SK-N-SH treated with all-trans-retinoic acid at 6 μM for 48 hours (cell line): ENCODE data around the gene DNAL4.

Experiments used
- ATAC-seq: fragments of 200-7000 bp; cut with Tn5 transposase; 3 replicates; pipeline ENCODE4 v1.9.1; 2020; ENCODE audit warnings: mild to moderate bottlenecking, moderate library complexity
- ARNTL ChIP-seq: fragments of 450-650 bp; formaldehyde crosslinking; IDR thresholded peaks from 2 replicates; pipeline ENCODE4 v1.5.0; 2020; ENCODE audit warnings: low read depth, mild to moderate bottlenecking, moderate library complexity, borderline replicate concordance
- BACH2 ChIP-seq: fragments of 250-450 bp; sonication (Bioruptor Pico); IDR thresholded peaks from 2 replicates; pipeline ENCODE4 v1.9.0; 2021; ENCODE audit warnings: mild to moderate bottlenecking, borderline replicate concordance
- CREB5 ChIP-seq: fragments of 250-450 bp; sonication (Bioruptor Pico); IDR thresholded peaks from 2 replicates; pipeline ENCODE4 v1.5.1; 2020; ENCODE audit warnings: low read depth, mild to moderate bottlenecking, moderate library complexity
- CSDC2 ChIP-seq: fragments of 250-450 bp; sonication (Bioruptor Pico); IDR thresholded peaks from 2 replicates; pipeline ENCODE4 v1.5.0; 2020; ENCODE audit warnings: mild to moderate bottlenecking, moderate library complexity
- ESRRG ChIP-seq: fragments of 250-450 bp; sonication (Bioruptor Pico); IDR thresholded peaks from 2 replicates; pipeline ENCODE4 v1.6.1; 2021; ENCODE audit warnings: mild to moderate bottlenecking
- GLIS3 ChIP-seq: fragments of 250-450 bp; sonication (Bioruptor Pico); IDR thresholded peaks from 2 replicates; pipeline ENCODE4 v1.5.0; 2020; ENCODE audit warnings: mild to moderate bottlenecking, moderate library complexity
- ISL1 ChIP-seq: fragments of 250-450 bp; sonication (Bioruptor Pico); IDR thresholded peaks from 2 replicates; pipeline ENCODE4 v2.1.2; 2022; ENCODE audit warnings: mild to moderate bottlenecking, moderate library complexity
- OSR1 ChIP-seq: fragments of 250-450 bp; sonication (Bioruptor Pico); IDR thresholded peaks from 2 replicates; pipeline ENCODE4 v1.8.0; 2022; ENCODE audit warnings: moderate library complexity, mild to moderate bottlenecking, inconsistent platforms
- PATZ1 ChIP-seq: fragments of 250-450 bp; sonication (Bioruptor Pico); IDR thresholded peaks from 2 replicates; pipeline ENCODE4 v1.8.0; 2020; ENCODE audit warnings: mild to moderate bottlenecking, moderate library complexity, borderline replicate concordance
- PPARA ChIP-seq: fragments of 250-450 bp; sonication (Bioruptor Pico); IDR thresholded peaks from 2 replicates; pipeline ENCODE4 v1.5.0; 2020; ENCODE audit warnings: mild to moderate bottlenecking, borderline replicate concordance
- RARB ChIP-seq: fragments of 250-450 bp; sonication (Bioruptor Pico); IDR thresholded peaks from 2 replicates; pipeline ENCODE4 v1.8.0; 2021; ENCODE audit warnings: mild to moderate bottlenecking, moderate library complexity
- TOX ChIP-seq: fragments of 250-450 bp; sonication (Bioruptor Pico); IDR thresholded peaks from 2 replicates; pipeline ENCODE4 v1.8.0; 2021; ENCODE audit warnings: mild to moderate bottlenecking, moderate library complexity, borderline replicate concordance
- ZC3H10 ChIP-seq: fragments of 250-450 bp; sonication (Bioruptor Pico); IDR thresholded peaks from 2 replicates; pipeline ENCODE4 v1.5.1; 2021; ENCODE audit warnings: mild to moderate bottlenecking, moderate library complexity
- ZFP3 ChIP-seq: fragments of 250-450 bp; sonication (Bioruptor Pico); IDR thresholded peaks from 2 replicates; pipeline ENCODE4 v1.5.0; 2020; ENCODE audit warnings: mild to moderate bottlenecking, moderate library complexity
- ZFP30 ChIP-seq: fragments of 450-650 bp; formaldehyde crosslinking; IDR thresholded peaks from 2 replicates; pipeline ENCODE4 v1.5.0; 2022; ENCODE audit warnings: mild to moderate bottlenecking, moderate library complexity
- ZNF565 ChIP-seq: fragments of 450-650 bp; formaldehyde crosslinking; conservative IDR thresholded peaks from 2 replicates; pipeline ENCODE4 v1.5.0; 2020; ENCODE audit warnings: low read depth, mild to moderate bottlenecking, moderate library complexity
- ZNF70 ChIP-seq: fragments of 450-650 bp; formaldehyde crosslinking; IDR thresholded peaks from 2 replicates; pipeline ENCODE4 v1.5.0; 2020; ENCODE audit warnings: mild to moderate bottlenecking, moderate library complexity
- TF ChIP-seq, protein P1 (sequence below): fragments of 250-450 bp; sonication (Bioruptor Pico); IDR thresholded peaks from 2 replicates; pipeline ENCODE4 v1.5.1; 2021; ENCODE audit warnings: mild to moderate bottlenecking, moderate library complexity
- TF ChIP-seq, protein P2 (sequence below): fragments of 250-450 bp; sonication (Bioruptor Pico); IDR thresholded peaks from 2 replicates; pipeline ENCODE4 v1.8.0; 2021; ENCODE audit warnings: low read depth, mild to moderate bottlenecking, moderate library complexity, borderline replicate concordance

The DNAL4 gene

DNA sequence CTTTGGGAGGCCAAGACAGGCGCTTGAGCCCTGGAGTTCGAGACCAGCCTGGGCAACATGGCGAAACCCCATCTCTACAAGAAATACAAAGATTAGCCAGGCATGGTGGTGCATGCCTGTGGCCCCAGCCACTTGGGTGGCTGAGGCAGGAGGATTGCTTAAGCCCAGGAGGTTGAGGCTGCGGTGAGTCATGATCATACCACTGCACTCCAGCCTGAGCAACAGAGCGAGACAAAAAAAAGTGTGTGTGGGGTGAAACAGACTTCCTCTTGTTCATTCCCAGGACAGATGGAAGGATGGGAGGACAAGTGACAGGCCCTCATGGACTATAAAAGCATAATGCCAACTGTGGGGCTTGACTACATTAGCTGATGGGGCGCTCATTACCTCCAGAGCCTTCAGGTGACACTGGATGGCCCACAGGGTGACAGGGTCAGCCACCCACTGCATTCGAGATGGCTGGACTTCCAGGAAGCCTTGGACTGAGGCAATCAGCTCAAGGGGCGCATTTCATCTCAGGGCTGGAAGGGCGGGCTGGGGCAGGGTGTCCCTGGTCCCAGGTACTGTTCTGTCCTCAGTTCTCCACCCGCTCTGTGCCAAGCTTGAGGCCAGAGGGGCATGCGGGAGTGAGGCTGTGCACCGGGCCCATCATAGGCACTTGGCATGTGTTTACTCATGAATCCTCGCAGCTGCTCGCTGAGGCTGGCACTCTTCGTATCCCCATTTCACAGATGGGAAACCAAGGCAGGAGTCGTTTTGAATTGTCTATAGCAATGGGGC is 37.4 kb upstream of the DNAL4 start:
- no peak for ATAC-seq
- TF ChIP-seq ZNF565 (CRISPR knock-in tag) (no peak), CREB5 (CRISPR knock-in tag) (no peak), ZC3H10 (no peak), ISL1 (CRISPR knock-in tag) (no peak), BACH2 (CRISPR knock-in tag) (no peak)
- TF ChIP-seq, protein P1, sequence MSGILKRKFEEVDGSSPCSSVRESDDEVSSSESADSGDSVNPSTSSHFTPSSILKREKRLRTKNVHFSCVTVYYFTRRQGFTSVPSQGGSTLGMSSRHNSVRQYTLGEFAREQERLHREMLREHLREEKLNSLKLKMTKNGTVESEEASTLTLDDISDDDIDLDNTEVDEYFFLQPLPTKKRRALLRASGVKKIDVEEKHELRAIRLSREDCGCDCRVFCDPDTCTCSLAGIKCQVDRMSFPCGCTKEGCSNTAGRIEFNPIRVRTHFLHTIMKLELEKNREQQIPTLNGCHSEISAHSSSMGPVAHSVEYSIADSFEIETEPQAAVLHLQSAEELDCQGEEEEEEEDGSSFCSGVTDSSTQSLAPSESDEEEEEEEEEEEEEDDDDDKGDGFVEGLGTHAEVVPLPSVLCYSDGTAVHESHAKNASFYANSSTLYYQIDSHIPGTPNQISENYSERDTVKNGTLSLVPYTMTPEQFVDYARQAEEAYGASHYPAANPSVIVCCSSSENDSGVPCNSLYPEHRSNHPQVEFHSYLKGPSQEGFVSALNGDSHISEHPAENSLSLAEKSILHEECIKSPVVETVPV (CRISPR knock-in tag), result no peak
- TF ChIP-seq, all 23 proteins: peak for 0

- TF ChIP-seq RARB (no peak), ISL1 (CRISPR knock-in tag) (no peak), ZFP30 (CRISPR knock-in tag) (no peak), ZC3H10 (no peak), ZNF565 (CRISPR knock-in tag) (no peak), ESRRG (CRISPR knock-in tag) (no peak), TOX (CRISPR knock-in tag) (no peak), ZFP3 (CRISPR knock-in tag) (no peak)
- TF ChIP-seq, protein P2, sequence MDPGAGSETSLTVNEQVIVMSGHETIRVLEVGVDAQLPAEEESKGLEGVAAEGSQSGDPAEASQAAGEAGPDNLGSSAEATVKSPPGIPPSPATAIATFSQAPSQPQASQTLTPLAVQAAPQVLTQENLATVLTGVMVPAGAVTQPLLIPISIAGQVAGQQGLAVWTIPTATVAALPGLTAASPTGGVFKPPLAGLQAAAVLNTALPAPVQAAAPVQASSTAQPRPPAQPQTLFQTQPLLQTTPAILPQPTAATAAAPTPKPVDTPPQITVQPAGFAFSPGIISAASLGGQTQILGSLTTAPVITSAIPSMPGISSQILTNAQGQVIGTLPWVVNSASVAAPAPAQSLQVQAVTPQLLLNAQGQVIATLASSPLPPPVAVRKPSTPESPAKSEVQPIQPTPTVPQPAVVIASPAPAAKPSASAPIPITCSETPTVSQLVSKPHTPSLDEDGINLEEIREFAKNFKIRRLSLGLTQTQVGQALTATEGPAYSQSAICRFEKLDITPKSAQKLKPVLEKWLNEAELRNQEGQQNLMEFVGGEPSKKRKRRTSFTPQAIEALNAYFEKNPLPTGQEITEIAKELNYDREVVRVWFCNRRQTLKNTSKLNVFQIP, result no peak
- ATAC-seq, result no peak
These were observed 36.8 kb upstream of the DNAL4 start for GRCh38 chr22:38830845-38831108.

GRCh38 chr22:38830026-38830844 is 36.3 kb upstream of the DNAL4 start:
- no peak for ATAC-seq

More at GRCh38 chr22:38830026-38830844, 36.3 kb upstream of the DNAL4 start:
- TF ChIP-seq ISL1 (CRISPR knock-in tag) (no peak), OSR1 (no peak), CREB5 (CRISPR knock-in tag) (no peak), ZFP30 (CRISPR knock-in tag) (no peak), PATZ1 (CRISPR knock-in tag) (no peak), RARB (no peak), TOX (CRISPR knock-in tag) (no peak), ESRRG (CRISPR knock-in tag) (no peak), CSDC2 (CRISPR knock-in tag) (no peak), GLIS3 (no peak), ZFP3 (CRISPR knock-in tag) (no peak), ARNTL (CRISPR knock-in tag) (no peak), PPARA (no peak), ZC3H10 (no peak), ZNF70 (CRISPR knock-in tag) (no peak)
- TF ChIP-seq, protein P1 (CRISPR knock-in tag), result no peak
- TF ChIP-seq, all 23 proteins: peak for 0
